ENCODE measurements around the gene CRIP2.

CRIP2 gene

DNA sequence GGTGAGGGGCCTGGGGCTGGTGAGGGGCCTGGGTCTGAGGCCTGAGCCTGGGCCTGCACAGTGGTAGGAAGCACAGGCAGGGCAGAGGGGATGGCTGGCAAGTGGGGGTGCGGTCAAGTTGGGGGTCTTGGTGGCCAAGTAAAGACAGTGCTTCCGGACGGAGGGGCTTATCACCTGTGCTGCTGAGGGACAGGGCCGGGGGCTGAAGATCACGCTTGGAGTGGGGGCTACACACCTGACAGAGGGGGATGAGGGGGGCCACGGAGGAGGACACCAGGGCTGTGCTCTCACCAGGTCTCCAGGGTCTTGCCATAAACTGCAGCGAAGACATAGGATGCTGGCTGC is 28.6 kb downstream of the CRIP2 start:
- Histone ChIP-seq H2AFZ (ENCODE audit: low read depth) (no peak overlapping the region), H3K4me1 (ENCODE audit: low read depth, poor library complexity, severe bottlenecking) (no peaks in the 10 kb centered on the region), H3K27me3 (ENCODE audit: insufficient read depth, low read depth) (peaks cover 9% of the 10 kb centered on the region; the same call in 1 of the 2 replicates), H3K36me3 (ENCODE audit: insufficient read depth) (no peaks in the 10 kb centered on the region), H3K79me2 (ENCODE audit: insufficient read depth, low read depth) (no peaks in the 10 kb centered on the region), H3K27ac (no peak overlapping the region), H3K9ac (no peak overlapping the region), H3K4me2 (no peak overlapping the region), H3K4me3 (IDR thresholded peaks at IDR 0.05; ENCODE audit: insufficient read depth, low read depth, low read length) (no peak overlapping the region), H4K20me1 (ENCODE audit: insufficient read depth) (no peaks in the 10 kb centered on the region)
- TF ChIP-seq CTCF (conservative IDR thresholded peaks at IDR 0.05; ENCODE audit: low read depth, low read length) = no peak

DNA sequence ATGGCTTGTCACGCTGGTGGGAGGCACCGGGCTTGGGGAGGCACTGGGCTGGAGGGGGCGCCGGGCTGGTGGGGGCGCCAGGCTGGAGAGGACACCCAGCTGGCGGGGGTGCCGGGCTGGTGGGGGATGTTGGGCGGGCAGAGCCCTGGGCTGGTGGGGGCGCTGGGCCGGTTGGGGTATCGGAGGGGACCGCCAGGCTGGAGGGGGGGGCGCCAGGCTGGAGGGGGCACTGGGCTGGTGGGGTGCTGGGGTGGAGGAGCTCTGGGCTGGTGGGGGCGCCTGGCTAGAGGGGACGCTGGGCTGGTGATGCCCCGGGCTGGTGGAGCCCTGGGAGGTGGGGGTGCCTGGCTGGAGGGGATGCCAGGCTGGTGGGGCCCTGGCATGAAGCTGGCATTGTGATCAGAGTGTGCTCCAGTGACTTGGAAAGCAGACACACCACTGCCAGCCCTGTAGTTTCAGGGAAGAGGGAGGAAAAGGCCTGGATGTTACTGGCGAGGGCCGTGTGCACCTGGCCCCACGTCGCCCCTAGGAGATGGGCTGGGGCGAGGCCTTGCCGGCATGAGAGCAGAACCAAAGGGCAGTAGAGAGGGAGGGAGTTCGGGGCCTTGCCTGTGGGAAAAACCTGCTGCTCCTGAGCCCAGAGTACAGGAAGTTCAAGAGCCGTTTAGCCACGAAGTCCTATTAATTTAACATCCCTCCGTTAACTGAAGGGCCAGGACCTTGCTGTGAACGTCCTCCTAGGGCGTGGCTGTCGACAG is 29.5 kb downstream of the CRIP2 start:
- H2AFZ ChIP-seq (ENCODE audit: low read depth) = no peak overlapping the region
- no peak overlapping the region for H3K4me3 ChIP-seq (IDR thresholded peaks at IDR 0.05; ENCODE audit: insufficient read depth, low read depth, low read length)
- no peak overlapping the region for H3K9ac ChIP-seq
- no peak overlapping the region for H3K27ac ChIP-seq
- H3K4me1 ChIP-seq (ENCODE audit: low read depth, poor library complexity, severe bottlenecking) = no peaks in the 10 kb centered on the region
- no peaks in the 10 kb centered on the region for H3K36me3 ChIP-seq (ENCODE audit: insufficient read depth)
- no peaks in the 10 kb centered on the region for H4K20me1 ChIP-seq (ENCODE audit: insufficient read depth)
- no peak for TF ChIP-seq CTCF (conservative IDR thresholded peaks at IDR 0.05; ENCODE audit: low read depth, low read length)
- peaks cover 16% of the 10 kb centered on the region; the same call in 1 of the 2 replicates for H3K27me3 ChIP-seq (ENCODE audit: insufficient read depth, low read depth)
- no peaks in the 10 kb centered on the region for H3K79me2 ChIP-seq (ENCODE audit: insufficient read depth, low read depth)
- H3K4me2 ChIP-seq = no peak overlapping the region

DNA sequence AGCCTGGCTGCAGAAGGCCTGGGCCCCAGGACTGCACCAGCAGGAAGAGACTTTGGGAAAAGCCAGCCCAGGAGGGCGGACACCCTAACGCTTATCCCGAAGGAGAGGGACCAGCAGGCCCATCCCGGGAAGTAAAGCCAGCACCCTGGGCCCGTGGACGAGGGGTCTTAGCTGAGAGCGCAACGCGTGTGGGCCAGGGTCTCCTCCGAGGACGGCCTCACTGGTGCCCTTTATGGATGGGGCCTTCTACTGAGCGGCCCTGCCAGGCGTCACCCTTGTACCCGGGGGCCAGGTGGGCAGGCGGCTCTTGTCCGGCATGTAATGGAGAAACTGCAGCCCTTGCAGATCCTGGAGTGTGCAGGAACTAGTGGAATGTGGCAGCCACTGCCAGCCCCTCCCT is 30.5 kb downstream of the CRIP2 start:
- Histone ChIP-seq H3K4me3 (IDR thresholded peaks at IDR 0.05; ENCODE audit: insufficient read depth, low read depth, low read length) (no peak overlapping the region), H3K4me2 (no peak overlapping the region), H2AFZ (ENCODE audit: low read depth) (no peak overlapping the region), H3K4me1 (ENCODE audit: low read depth, poor library complexity, severe bottlenecking) (no peaks in the 10 kb centered on the region), H3K79me2 (ENCODE audit: insufficient read depth, low read depth) (no peaks in the 10 kb centered on the region), H3K36me3 (ENCODE audit: insufficient read depth) (no peaks in the 10 kb centered on the region), H3K27me3 (ENCODE audit: insufficient read depth, low read depth) (peaks cover 19% of the 10 kb centered on the region; the same call in 1 of the 2 replicates), H3K27ac (no peak overlapping the region), H3K9ac (no peak overlapping the region), H4K20me1 (ENCODE audit: insufficient read depth) (no peaks in the 10 kb centered on the region)
- no peak for TF ChIP-seq CTCF (conservative IDR thresholded peaks at IDR 0.05; ENCODE audit: low read depth, low read length)

GRCh38 chr14:105507247-105507646 is 32.6 kb downstream of the CRIP2 start:
- Histone ChIP-seq H3K27me3 (ENCODE audit: insufficient read depth, low read depth) (peaks cover 19% of the 10 kb centered on the region; the same call in 1 of the 2 replicates), H4K20me1 (ENCODE audit: insufficient read depth) (no peaks in the 10 kb centered on the region), H3K4me1 (ENCODE audit: low read depth, poor library complexity, severe bottlenecking) (no peaks in the 10 kb centered on the region), H3K79me2 (ENCODE audit: insufficient read depth, low read depth) (no peaks in the 10 kb centered on the region), H3K4me3 (IDR thresholded peaks at IDR 0.05; ENCODE audit: insufficient read depth, low read depth, low read length) (no peak overlapping the region), H3K36me3 (ENCODE audit: insufficient read depth) (no peaks in the 10 kb centered on the region), H3K27ac (no peak overlapping the region), H3K9ac (no peak overlapping the region), H2AFZ (ENCODE audit: low read depth) (no peak overlapping the region), H3K4me2 (no peak overlapping the region)
- TF ChIP-seq CTCF (conservative IDR thresholded peaks at IDR 0.05; ENCODE audit: low read depth, low read length) = no peak

All from KMS-11 (cell line).